GM12878 (cell line): ENCODE data around the gene MCC. TPM values are rescaled to one million over a fixed set of nuclear protein-coding genes. Genes with fewer than 3 reads are reported as not detected.

ENCODE experiments used
- ATAC-seq: fragments of 200-7000 bp; cut with Tn5 transposase; 3 replicates; pipeline ENCODE4 v1.9.1; 2020; ENCODE audit warnings: mild to moderate bottlenecking, moderate library complexity
- BruUV-seq: library from RNA; stranded (reverse); fragments of 400-500 nt; replicated peaks from 2 replicates; lab custom pipeline; 2021; lab: Mats Ljungman, UMichigan
- CTCF ChIA-PET: fragments of 300-600 bp; sonication (Branson Sonifier 250); formaldehyde crosslinking; extraction: SDS; loops from one replicate; lab custom pipeline; 2021; ENCODE audit warnings: inconsistent platforms; lab: Yijun Ruan, JAX
- POLR2A ChIA-PET: fragments of 350-600 bp; formaldehyde crosslinking; extraction: SDS; loops from one replicate; lab custom pipeline; 2021; ENCODE audit warnings: inconsistent platforms; lab: Charles Lee
- RAD21 ChIA-PET: fragments of 300-600 bp; sonication (Branson Sonifier 250); formaldehyde crosslinking; loops from one replicate; lab custom pipeline; 2023; ENCODE audit warnings: antibody characterized with exemption; ENCODE audit not compliant: unreplicated experiment; lab: Charles Lee
- SMC1A ChIA-PET: fragments of 300-600 bp; sonication (Branson Sonifier 250); formaldehyde crosslinking; loops from one replicate; lab custom pipeline; 2023; ENCODE audit not compliant: unreplicated experiment, uncharacterized antibody; lab: Charles Lee
- DNase-seq: peaks from one replicate; pipeline ENCODE4 v3.0.0-alpha.2; 2011; ENCODE audit warnings: low read depth, low spot score
- FAIRE-seq: peaks from 3 replicates; lab custom pipeline; 2011; peaks lifted over from hg19 to GRCh38; lab: Jason Lieb, UNC
- H2AFZ ChIP-seq: 2 replicates; pipeline ENCODE4 v1.6.0; 2011; ENCODE audit warnings: low read depth, low read length, control low read depth; ENCODE audit not compliant: control insufficient read depth
- H3K27ac ChIP-seq: 2 replicates; pipeline ENCODE4 v1.5.1; 2011; ENCODE audit warnings: control low read depth; ENCODE audit not compliant: control insufficient read depth, insufficient read depth
- H3K27me3 ChIP-seq, 2 experiments: replicated peaks in 1 of 2; 2 replicates each; pipeline versions ENCODE4 v1.6.0 to v1.6.1; 2011; ENCODE audit warnings: low read length in 1 of 2; ENCODE audit not compliant: control insufficient read depth in 2 of 2, insufficient read depth in 2 of 2
- H3K36me3 ChIP-seq, 2 experiments: 2 replicates each; pipeline ENCODE4 v1.5.1; 2011; ENCODE audit warnings: low read length in 1 of 2; ENCODE audit not compliant: control insufficient read depth in 2 of 2, insufficient read depth in 2 of 2
- H3K4me1 ChIP-seq: 2 replicates; pipeline ENCODE4 v1.6.1; 2011; ENCODE audit warnings: mild to moderate bottlenecking, low read length, moderate library complexity, mixed read lengths; ENCODE audit not compliant: control insufficient read depth, insufficient read depth
- H3K4me2 ChIP-seq: 2 replicates; pipeline ENCODE4 v1.6.0; 2011; ENCODE audit warnings: control low read depth; ENCODE audit not compliant: control insufficient read depth, insufficient read depth
- H3K4me3 ChIP-seq: fragments of 200-600 bp; sonication (generic); 2 replicates; pipeline ENCODE4 v1.5.1; 2016
- H3K79me2 ChIP-seq: 2 replicates; pipeline ENCODE4 v1.6.0; 2011; ENCODE audit warnings: low read length; ENCODE audit not compliant: control insufficient read depth, insufficient read depth
- H3K9ac ChIP-seq: 2 replicates; pipeline ENCODE4 v1.8.0; 2011; ENCODE audit warnings: low read length, control low read depth, mixed read lengths; ENCODE audit not compliant: control insufficient read depth, insufficient read depth
- H3K9me3 ChIP-seq: replicated peaks from 3 replicates; pipeline ENCODE4 v1.5.1; 2011; ENCODE audit warnings: mild to moderate bottlenecking, low read length; ENCODE audit not compliant: control insufficient read depth, insufficient read depth
- H4K20me1 ChIP-seq: 2 replicates; pipeline ENCODE4 v1.6.0; 2011; ENCODE audit not compliant: control insufficient read depth, insufficient read depth
- HDAC2 ChIP-seq: fragments of 200-600 bp; sonication (generic); IDR thresholded peaks from 2 replicates; pipeline ENCODE4 v1.6.1; 2017
- NBN ChIP-seq: fragments of 450-650 bp; IDR thresholded peaks from 2 replicates; pipeline ENCODE4 v1.6.1; 2016
- NFIC ChIP-seq: IDR thresholded peaks from 2 replicates; pipeline ENCODE4 v1.6.1; 2012; ENCODE audit warnings: low read depth, mild to moderate bottlenecking, inconsistent platforms, low read length, moderate library complexity
- POLR2AphosphoS2 ChIP-seq: IDR thresholded peaks from 2 replicates; pipeline ENCODE4 v1.6.1; 2011; ENCODE audit warnings: low read depth, mild to moderate bottlenecking, low read length, improper control_type of control experiment, moderate library complexity
- TAF1 ChIP-seq: IDR thresholded peaks from 2 replicates; pipeline ENCODE4 v1.6.1; 2011; ENCODE audit warnings: mild to moderate bottlenecking, low read depth, low read length, borderline replicate concordance
- ZSCAN29 ChIP-seq: fragments of 450-650 bp; IDR thresholded peaks from 2 replicates; pipeline ENCODE4 v1.6.1; 2017; ENCODE audit warnings: mild to moderate bottlenecking, moderate library complexity
- WGBS: methylation state at CpG from one replicate; pipeline ENCODE4 v1.1.6; 2016; ENCODE audit warnings: low lambda C conversion rate; ENCODE audit not compliant: insufficient replicate concordance, insufficient coverage; ENCODE audit errors: missing lambda C conversion rate; 5-methylcytosine and 5-hydroxymethylcytosine counted together
- in situ Hi-C: fragments of 300-500 bp; cut with MboI; formaldehyde crosslinking; loops from 9 replicates; pipeline ENCODE4 v1.14.3; 2018; ENCODE audit warnings: mixed read lengths
- intact Hi-C: fragments of 100-400 bp; cut with micrococcal nuclease; formaldehyde crosslinking; loops from one replicate; pipeline ENCODE4 v1.14.2; 2022; ENCODE audit not compliant: unreplicated experiment
- polyA plus RNA-seq, 11 experiments: library from polyadenylated mRNA; depleted of rRNA in 4 of 11; unstranded in 6 of 11; stranded (reverse) in 5 of 11; fragments of >200 nt; fragmentation: Nextera tagmentation in 4 of 11; fragmentation: Illumina TruSeq in 1 of 11; extraction: Ambion mirVana in 4 of 11; extraction: Trizol in 1 of 11; gene quantifications; 1 replicate in 1 of 11; 2 replicates in 10 of 11; pipeline versions ENCODE4 v1.2.1 to v1.2.3, GENCODE V29; 2011 to 2016; ENCODE audit warnings: inconsistent platforms in 2 of 11, missing spikeins in 2 of 11, low read depth in 1 of 11
- total RNA-seq, 4 experiments: library from RNA; depleted of rRNA in 3 of 4; stranded (reverse); fragments of >200 nt in 3 of 4; fragmentation: Illumina TruSeq in 1 of 4; extraction: Trizol in 1 of 4; gene quantifications; 2 replicates each; pipeline versions ENCODE4 v1.2.1 to v1.2.3, GENCODE V29; 2013 to 2021
- TF ChIP-seq, protein P1 (sequence below): fragments of 450-650 bp; IDR thresholded peaks from 2 replicates; pipeline ENCODE4 v1.6.1; 2017; ENCODE audit warnings: mild to moderate bottlenecking, moderate library complexity
- TF ChIP-seq, protein P2 (sequence below): fragments of 450-650 bp; formaldehyde crosslinking; IDR thresholded peaks from 2 replicates; pipeline ENCODE4 v1.4.0; 2022; ENCODE audit warnings: mild to moderate bottlenecking, moderate library complexity
- TF ChIP-seq, protein P3 (sequence below): IDR thresholded peaks from 2 replicates; pipeline ENCODE4 v1.6.1; 2012; ENCODE audit warnings: low read depth, low read length, improper control_type of control experiment

MCC gene
- total and polyA plus RNA-seq, 10 of the 15 experiments (the other 5 are each of a cell fraction or from before 2014, with no cell fraction given) = 0.03 to 0.86 (median 0.16) TPM

DNA sequence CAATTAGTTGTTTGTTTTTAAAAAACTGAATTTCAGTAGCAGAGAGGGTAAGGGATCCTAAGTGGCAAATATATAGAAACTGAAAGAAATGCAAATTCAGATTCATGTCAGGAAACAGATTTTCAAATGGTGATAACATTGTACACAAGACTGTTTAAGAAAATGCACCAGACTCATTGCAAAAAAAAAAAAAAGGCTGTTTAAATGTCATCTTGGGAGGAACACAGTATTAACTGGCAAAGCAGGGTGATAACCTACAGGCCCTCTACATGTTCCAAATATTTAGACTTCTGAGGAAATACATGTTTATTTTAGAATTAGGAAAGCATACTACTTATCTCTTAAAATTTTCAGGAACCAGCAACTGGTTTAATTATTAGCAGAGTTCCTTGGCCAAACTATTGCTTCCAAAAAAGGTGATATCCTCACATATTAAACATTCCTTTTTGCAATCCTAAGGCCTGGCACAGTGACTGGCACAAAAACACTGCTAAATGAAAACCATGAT is 167.9 kb downstream of the MCC start (continued):
- TF ChIP-seq POLR2AphosphoS2 (no peak), HDAC2 (no peak), ZSCAN29 (no peak), NFIC (no peak), TAF1 (no peak), NBN (no peak)
- TF ChIP-seq, protein P1, sequence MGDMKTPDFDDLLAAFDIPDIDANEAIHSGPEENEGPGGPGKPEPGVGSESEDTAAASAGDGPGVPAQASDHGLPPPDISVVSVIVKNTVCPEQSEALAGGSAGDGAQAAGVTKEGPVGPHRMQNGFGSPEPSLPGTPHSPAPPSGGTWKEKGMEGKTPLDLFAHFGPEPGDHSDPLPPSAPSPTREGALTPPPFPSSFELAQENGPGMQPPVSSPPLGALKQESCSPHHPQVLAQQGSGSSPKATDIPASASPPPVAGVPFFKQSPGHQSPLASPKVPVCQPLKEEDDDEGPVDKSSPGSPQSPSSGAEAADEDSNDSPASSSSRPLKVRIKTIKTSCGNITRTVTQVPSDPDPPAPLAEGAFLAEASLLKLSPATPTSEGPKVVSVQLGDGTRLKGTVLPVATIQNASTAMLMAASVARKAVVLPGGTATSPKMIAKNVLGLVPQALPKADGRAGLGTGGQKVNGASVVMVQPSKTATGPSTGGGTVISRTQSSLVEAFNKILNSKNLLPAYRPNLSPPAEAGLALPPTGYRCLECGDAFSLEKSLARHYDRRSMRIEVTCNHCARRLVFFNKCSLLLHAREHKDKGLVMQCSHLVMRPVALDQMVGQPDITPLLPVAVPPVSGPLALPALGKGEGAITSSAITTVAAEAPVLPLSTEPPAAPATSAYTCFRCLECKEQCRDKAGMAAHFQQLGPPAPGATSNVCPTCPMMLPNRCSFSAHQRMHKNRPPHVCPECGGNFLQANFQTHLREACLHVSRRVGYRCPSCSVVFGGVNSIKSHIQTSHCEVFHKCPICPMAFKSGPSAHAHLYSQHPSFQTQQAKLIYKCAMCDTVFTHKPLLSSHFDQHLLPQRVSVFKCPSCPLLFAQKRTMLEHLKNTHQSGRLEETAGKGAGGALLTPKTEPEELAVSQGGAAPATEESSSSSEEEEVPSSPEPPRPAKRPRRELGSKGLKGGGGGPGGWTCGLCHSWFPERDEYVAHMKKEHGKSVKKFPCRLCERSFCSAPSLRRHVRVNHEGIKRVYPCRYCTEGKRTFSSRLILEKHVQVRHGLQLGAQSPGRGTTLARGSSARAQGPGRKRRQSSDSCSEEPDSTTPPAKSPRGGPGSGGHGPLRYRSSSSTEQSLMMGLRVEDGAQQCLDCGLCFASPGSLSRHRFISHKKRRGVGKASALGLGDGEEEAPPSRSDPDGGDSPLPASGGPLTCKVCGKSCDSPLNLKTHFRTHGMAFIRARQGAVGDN = no peak

DNA sequence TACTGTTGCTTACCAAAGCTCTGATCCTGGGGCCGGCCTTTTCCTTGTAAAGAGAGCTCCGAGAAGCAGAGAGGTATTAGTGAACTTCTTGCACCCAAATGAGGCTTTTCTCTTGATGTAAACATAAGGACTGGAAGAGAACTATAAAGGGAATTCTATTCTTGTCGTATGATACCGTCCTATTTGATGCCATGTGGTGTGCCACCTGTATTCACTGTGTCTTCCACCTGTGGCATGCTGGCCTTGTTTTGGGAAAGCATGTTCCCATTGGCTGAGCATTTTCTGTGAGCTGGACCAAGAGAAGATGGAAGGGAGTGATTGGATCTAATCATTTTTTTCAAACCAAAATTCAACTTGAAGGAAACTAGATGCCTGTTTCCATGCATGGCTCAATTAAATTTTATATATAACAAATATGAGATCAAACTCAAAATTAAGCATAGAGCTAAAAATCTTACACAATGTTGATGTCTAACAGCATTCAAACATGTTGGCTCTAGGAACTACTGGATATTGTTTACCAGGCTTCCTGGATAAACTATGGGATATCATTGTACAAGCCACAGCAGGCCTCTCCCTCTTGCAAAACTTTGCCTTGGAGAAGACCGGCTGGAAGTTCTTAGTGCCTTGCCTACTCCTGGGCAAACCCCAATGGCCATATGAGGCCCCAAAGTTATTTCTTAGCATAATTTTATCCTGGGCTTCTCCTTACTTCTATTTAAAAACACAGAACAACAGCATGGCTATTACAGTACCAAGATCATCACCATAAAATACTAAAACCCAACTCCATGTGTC is 168.8 kb downstream of the MCC start:
- no peak overlapping the region for H3K27ac ChIP-seq
- H3K4me1 ChIP-seq = no peaks in the 10 kb centered on the region
- H3K9ac ChIP-seq = no peak overlapping the region
- H3K4me3 ChIP-seq = no peak overlapping the region
- no peak for DNase-seq
- H3K79me2 ChIP-seq = no peaks in the 10 kb centered on the region
- intact Hi-C loops = no loop called here
- in situ Hi-C loops = no loop called here
- ChIA-PET POLR2A (no interaction called here), CTCF (interaction anchor here (1.5 kb wide), 1 partner anchor 293 kb away, joined by 3 read pairs; no protein-coding TSS in a partner anchor)
- H4K20me1 ChIP-seq = no peaks in the 10 kb centered on the region
- 68% methylated on average over 5 of the region's 5 CpGs for WGBS
- TF ChIP-seq, protein P2, sequence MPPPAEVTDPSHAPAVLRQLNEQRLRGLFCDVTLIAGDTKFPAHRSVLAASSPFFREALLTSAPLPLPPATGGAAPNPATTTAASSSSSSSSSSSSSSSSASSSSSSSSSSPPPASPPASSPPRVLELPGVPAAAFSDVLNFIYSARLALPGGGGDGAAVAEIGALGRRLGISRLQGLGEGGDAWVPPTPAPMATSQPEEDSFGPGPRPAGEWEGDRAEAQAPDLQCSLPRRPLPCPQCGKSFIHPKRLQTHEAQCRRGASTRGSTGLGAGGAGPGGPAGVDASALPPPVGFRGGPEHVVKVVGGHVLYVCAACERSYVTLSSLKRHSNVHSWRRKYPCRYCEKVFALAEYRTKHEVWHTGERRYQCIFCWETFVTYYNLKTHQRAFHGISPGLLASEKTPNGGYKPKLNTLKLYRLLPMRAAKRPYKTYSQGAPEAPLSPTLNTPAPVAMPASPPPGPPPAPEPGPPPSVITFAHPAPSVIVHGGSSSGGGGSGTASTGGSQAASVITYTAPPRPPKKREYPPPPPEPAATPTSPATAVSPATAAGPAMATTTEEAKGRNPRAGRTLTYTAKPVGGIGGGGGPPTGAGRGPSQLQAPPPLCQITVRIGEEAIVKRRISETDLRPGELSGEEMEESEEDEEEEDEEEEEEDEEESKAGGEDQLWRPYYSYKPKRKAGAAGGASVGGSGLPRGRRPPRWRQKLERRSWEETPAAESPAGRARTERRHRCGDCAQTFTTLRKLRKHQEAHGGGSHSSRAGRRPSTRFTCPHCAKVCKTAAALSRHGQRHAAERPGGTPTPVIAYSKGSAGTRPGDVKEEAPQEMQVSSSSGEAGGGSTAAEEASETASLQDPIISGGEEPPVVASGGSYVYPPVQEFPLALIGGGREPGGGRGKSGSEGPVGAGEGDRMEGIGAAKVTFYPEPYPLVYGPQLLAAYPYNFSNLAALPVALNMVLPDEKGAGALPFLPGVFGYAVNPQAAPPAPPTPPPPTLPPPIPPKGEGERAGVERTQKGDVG (CRISPR knock-in tag) = no peak
- TF ChIP-seq, protein P3, sequence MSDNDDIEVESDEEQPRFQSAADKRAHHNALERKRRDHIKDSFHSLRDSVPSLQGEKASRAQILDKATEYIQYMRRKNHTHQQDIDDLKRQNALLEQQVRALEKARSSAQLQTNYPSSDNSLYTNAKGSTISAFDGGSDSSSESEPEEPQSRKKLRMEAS = no peak
- TF ChIP-seq, all 136 proteins: peak for 0
- ChIA-PET SMC1A (no interaction called here), RAD21 (no interaction called here)
- no peaks in the 10 kb centered on the region for H3K36me3 ChIP-seq
- no peak overlapping the region for H2AFZ ChIP-seq
- no TSS peak for BruUV-seq
- ATAC-seq (no peak), FAIRE-seq (no peak)
- H3K27me3 ChIP-seq = no peaks in the 10 kb centered on the region
- no peak overlapping the region for H3K4me2 ChIP-seq
- no peaks in the 10 kb centered on the region for H3K9me3 ChIP-seq
